Left ventricle myocardium inferior (tissue), 1 donor: Measurements from ENCODE around the gene UGT3A2. TPM values are rescaled to one million over a fixed set of nuclear protein-coding genes. Genes with fewer than 3 reads are reported as not detected.
"Not testable (repeated sequence)": the region's sequence is repeated elsewhere in the genome, so short reads cannot be mapped to it uniquely, and the experiment has no call there.

Experiments used
- DNase-seq: peaks from one replicate; pipeline ENCODE4 v3.0.0-alpha.2; 2020
- H3K27ac ChIP-seq: fragments of 200-600 bp; replicated peaks from 2 replicates; pipeline ENCODE4 v1.8.0; 2021
- H3K27me3 ChIP-seq: fragments of 200-600 bp; 2 replicates; pipeline ENCODE4 v1.8.0; 2021; ENCODE audit warnings: low read depth
- H3K36me3 ChIP-seq: fragments of 200-600 bp; 2 replicates; pipeline ENCODE4 v1.8.0; 2021
- H3K4me1 ChIP-seq: fragments of 200-600 bp; 2 replicates; pipeline ENCODE4 v1.8.0; 2021
- H3K4me3 ChIP-seq: fragments of 200-600 bp; 2 replicates; pipeline ENCODE4 v1.8.0; 2021; ENCODE audit warnings: mild to moderate bottlenecking, moderate library complexity
- H3K9me3 ChIP-seq: fragments of 200-600 bp; replicated peaks from 2 replicates; pipeline ENCODE4 v1.8.0; 2021
- CTCF ChIP-seq: fragments of 200-600 bp; IDR thresholded peaks from 2 replicates; pipeline ENCODE4 v1.8.0; 2021; ENCODE audit warnings: antibody characterized with exemption, mild to moderate bottlenecking, borderline replicate concordance
- intact Hi-C: fragments of 100-400 bp; cut with micrococcal nuclease; formaldehyde crosslinking; loops from one replicate; pipeline ENCODE4 v1.11.0; 2022
- total RNA-seq: library from RNA; stranded (reverse); fragmentation: NEBNext Ultra II Directional; extraction: Animal tissue kit (Norgen Biotek cat#: 25700); gene quantifications from one replicate; pipeline ENCODE4 v1.2.1, GENCODE V29; 2021
- donor health status: DM: no; HTN: yes; CAD: no; lungs with severe emphysema.

Gene UGT3A2
- total RNA-seq, 1 donor from 2014 or later, result not detected

GRCh38 chr5:36028816-36029465 is 37.7 kb downstream of the UGT3A2 start:
- H3K27me3 ChIP-seq, result no peaks in the 10 kb centered on the region
- no peak overlapping the region for H3K4me3 ChIP-seq
- no peak for TF ChIP-seq CTCF
- intact Hi-C loops, result no loop called here
- no peaks in the 10 kb centered on the region for H3K4me1 ChIP-seq
- H3K36me3 ChIP-seq, result no peaks in the 10 kb centered on the region
- H3K9me3 ChIP-seq, result peaks cover 16% of the 10 kb centered on the region
- no peak overlapping the region for H3K27ac ChIP-seq
- DNase-seq, result no peak

DNA sequence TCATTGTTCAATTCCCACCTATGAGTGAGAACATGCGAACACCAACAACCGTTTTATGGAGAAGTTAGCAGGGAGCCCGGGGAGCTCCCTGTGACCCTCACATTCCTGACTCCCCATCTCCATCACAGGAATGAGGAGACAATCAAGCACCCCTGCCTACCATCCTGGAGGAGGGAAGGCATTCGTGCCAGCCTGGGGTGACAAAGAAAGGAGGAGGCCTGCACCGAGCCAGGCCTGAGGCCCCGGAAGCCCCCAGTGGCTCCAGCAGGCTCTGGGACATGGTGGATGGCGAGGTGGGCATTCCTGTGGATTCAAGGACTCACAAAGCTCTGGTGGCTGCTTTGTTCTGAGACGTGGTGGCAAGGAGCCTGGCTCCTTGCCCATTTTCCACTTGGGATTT is 39.0 kb downstream of the UGT3A2 start:
- H3K36me3 ChIP-seq, result no peaks in the 10 kb centered on the region
- no peaks in the 10 kb centered on the region for H3K27me3 ChIP-seq
- no peak overlapping the region for H3K27ac ChIP-seq
- no peak for TF ChIP-seq CTCF
- no peak for DNase-seq
- peaks cover 16% of the 10 kb centered on the region for H3K9me3 ChIP-seq
- intact Hi-C loops, result no loop called here
- no peak overlapping the region for H3K4me3 ChIP-seq
- no peaks in the 10 kb centered on the region for H3K4me1 ChIP-seq

DNA sequence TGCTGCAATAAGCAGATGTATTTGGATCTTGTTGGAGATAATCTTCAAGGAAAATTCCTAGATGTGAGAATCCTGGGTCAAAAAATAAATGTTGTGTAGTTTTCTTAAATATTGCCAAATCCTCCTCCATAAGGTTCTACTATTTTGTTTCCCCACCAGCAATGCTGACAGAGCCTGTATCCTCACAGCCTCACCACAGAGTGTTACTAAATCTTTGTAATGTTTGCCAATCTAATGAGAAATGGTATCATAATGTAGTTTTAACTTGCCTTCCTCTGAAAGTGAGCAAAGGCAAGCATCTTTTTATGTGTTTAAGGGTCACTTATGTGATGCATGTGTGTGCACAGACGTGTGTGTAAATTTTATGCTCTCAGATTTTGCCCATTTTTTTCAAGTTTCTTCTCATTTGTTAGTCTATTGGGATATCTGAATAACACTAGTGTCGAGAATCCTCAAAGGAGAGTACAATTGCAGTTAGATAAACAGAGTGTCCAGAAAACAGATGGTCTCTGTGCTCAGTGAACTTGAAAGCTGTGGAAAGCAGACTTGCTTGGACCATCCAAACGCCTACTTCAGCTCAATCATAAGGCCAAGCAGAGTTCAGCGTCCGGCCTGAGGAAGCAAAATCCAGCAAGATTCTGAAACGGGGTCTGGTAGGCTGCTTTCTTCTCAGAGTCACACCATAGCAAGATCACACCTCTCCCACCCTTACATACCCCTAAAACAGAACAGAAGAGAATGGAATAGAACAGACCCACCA is 39.8 kb downstream of the UGT3A2 start:
- Histone ChIP-seq H3K9me3 (peaks cover 16% of the 10 kb centered on the region), H3K4me1 (no peaks in the 10 kb centered on the region), H3K27me3 (no peaks in the 10 kb centered on the region), H3K4me3 (no peak overlapping the region), H3K36me3 (no peaks in the 10 kb centered on the region), H3K27ac (no peak overlapping the region)
- no peak for TF ChIP-seq CTCF
- no peak for DNase-seq
- intact Hi-C loops, result no loop called here

DNA sequence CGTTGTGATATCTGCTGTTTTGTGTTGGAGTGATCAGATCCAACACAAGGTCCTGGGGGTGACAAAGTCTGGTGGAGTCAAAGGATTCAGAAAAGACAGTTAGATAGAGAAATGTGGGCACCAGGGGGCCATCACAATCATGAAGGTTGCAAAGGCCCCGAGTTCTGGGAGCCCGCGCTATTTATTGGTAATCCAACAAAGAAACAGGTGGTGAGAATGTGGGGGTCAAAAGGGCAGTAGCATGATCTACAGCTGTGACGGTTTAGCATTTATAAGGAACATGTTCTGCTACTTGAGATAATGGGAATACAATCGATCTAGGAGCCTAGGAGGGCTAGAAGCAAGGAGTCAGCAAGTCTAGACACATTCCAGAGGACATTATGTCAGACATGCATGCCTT is 44.4 kb downstream of the UGT3A2 start:
- intact Hi-C loops, H3K27me3 ChIP-seq, H3K4me1 ChIP-seq, DNase-seq, H3K4me3 ChIP-seq, H3K27ac ChIP-seq, H3K36me3 ChIP-seq: not testable (repeated sequence)
- H3K9me3 ChIP-seq, result peaks cover 34% of the 10 kb centered on the region

GRCh38 chr5:36019584-36019983 is 47.1 kb downstream of the UGT3A2 start:
- H3K4me1 ChIP-seq, DNase-seq, H3K27me3 ChIP-seq, H3K27ac ChIP-seq, H3K4me3 ChIP-seq, intact Hi-C loops, H3K36me3 ChIP-seq: not testable (repeated sequence)
- peaks cover 36% of the 10 kb centered on the region for H3K9me3 ChIP-seq

GRCh38 chr5:36017622-36018021 is 49.1 kb downstream of the UGT3A2 start:
- no peaks in the 10 kb centered on the region for H3K27me3 ChIP-seq
- H3K9me3 ChIP-seq, result peaks cover 50% of the 10 kb centered on the region
- intact Hi-C loops, result no loop called here
- H3K27ac ChIP-seq, result no peak overlapping the region
- no peak for DNase-seq
- TF ChIP-seq CTCF, result no peak
- H3K4me1 ChIP-seq, result no peaks in the 10 kb centered on the region
- no peak overlapping the region for H3K4me3 ChIP-seq
- no peaks in the 10 kb centered on the region for H3K36me3 ChIP-seq
